HG02623 (cell line): ENCODE data around the gene KMT2C.

Source experiments
- ATAC-seq: cut with Tn5 transposase; IDR thresholded peaks from one replicate; pipeline ENCODE4 v1.9.1; 2021; ENCODE audit warnings: moderate library complexity; ENCODE audit not compliant: unreplicated experiment

Gene KMT2C

DNA sequence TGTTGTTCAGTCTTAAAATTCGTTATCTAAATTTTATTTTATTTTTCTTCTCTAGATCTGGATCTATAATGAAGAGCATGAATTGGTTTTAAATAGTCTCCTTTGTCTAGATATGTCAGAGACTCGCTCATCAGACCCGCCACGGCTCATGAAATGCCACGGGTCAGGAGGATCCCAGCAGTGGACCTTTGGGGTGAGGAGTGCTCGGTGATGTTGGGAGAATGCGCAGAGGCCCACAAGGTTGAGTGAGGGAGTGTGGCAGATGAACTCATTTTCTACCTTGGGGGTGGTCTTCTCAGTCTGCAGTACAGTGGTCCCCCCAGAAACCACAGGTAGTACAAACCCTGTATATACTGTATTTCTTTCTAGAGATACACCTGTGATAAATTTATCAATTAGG, 315.0 kb downstream of the KMT2C start:
- no peak for ATAC-seq

DNA sequence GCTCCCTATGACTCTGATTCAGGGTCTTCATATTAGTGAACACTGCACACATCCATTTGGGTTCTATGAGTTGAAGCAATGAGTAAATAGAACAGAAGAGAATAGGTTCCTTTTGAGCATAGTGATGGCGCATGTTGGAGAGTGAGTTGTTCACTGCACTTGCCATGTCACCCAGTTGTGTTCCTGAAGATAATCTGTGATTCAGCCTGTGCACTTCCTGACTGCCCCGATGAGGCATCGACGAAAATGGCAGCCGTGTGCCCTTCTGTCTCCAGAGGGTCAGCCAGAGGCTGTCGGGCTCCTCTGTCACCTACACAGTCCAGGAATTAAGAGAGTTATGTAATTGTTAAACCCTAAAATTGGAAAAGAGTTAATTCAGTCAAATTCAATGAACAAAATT, 315.6 kb downstream of the KMT2C start:
- ATAC-seq, result no peak

DNA sequence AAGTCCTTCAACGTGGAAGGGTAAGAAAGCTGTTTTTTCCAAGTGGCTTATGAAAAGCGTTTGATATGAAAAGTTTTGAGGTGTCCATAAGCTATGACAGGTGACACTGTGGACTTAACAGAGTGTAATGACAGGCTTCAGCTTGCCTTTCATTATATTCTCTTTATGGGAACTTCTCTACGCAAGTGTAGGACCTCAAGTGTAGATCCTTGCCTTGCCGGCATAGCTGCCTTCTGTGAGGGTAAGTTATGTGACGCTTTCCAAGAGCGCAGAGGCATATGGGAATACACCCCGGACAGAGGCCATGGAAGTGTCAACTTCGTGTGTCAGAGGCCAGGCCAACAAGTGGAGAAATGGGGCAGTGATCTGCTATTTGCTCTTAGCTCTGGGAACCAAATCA, 318.4 kb downstream of the KMT2C start:
- no peak for ATAC-seq

DNA sequence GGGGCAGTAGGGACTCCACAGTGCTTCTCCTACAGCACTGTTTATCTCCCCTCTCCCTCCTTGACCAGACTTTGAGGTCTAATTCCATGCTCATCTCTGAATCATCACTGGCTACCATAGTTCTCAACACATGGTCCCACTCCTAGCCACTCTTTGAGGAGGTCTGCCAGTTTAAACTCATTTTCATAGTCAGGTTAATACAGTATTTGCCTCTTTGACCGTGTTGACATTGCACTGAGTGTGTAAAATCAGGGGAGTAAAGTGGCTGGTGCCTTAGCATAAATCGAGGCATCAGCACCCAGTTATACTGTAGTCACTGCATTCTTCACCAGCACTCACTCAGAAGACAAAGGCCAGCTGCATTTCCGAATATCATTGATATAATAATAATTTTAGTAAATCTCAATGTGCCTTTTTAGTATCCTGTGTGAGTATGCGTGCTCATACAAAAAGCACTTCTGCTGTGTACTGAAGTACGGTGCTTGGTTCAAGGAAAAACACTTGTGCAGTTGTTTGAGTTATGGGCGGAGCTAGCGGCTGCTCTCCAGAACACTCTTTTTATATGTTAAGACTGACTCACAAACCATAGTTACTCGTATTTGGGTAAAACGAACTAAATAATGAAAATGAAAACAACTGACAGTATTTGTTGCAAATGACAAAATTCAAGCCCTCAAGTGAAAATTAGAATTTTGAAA, 320.6 kb downstream of the KMT2C start:
- no peak for ATAC-seq

DNA sequence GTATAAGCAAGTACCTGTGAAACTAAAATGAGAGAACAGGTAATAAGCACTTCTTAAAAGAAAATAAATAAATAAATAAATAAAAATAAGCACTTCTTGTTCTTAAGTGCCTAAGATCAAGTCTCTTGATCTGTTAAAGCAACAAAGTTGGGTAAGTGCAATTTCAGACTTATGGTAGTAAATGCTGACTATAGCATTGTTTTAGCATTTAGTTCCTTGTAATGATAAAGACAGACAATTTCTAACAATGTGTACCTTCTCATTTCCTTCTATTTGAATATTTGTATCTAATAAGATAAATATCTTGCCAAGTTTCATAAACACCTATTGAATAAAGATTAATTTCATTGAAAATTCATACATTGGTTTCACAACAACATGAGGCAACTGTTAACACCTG, 323.0 kb downstream of the KMT2C start:
- ATAC-seq, result no peak

DNA sequence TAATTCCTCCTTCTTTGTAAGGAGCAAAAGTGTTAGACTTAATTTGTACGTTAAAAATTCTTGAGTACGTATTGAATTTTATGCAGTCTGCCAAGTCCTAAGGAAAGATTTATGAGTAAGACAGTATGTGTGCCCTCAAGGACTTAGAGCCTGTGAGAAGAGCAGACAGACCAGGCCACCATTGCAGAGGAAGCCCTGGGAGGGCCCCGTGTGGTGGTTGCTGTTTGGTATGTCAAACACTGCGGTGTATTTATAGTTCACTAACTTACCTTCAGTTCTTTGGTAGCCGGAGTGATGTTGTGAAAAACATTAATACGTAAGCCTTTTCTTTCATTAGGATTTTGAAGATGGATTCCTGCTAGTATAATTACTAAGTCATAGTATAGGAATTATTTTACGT, 327.4 kb downstream of the KMT2C start:
- ATAC-seq, result no peak

DNA sequence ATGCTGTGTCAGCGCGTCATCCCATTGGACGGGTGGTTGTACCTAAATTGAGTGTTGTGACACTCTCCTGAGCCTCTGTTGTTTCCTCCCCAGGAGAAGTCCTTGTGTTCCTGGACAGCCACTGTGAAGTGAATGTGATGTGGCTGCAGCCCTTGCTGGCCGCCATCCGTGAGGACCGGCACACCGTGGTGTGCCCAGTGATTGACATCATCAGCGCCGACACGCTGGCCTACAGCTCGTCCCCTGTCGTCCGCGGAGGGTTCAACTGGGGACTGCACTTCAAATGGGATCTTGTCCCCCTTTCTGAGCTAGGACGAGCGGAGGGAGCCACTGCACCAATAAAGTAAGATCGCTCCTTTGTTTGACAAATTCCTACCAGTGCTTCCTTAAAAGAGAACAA, 327.9 kb downstream of the KMT2C start:
- no peak for ATAC-seq

DNA sequence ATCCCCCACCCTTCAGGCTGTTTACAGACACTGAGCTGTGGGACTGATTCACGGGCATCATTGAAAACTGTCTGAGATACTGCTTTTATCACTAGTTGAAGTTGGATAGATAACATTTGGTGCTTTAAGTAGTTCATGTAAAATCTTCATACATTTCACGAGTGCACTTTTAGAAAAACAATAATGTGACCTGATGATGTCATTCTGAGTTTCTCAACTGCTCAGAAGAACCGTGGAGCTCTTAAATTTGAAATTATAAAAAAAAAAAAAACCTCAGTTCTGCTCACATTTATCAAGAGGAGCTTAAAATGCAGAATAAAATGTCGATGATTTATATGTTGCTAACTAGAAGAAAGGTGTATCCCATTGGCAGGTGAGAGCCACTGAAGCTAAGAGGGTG, 328.8 kb downstream of the KMT2C start:
- no peak for ATAC-seq

DNA sequence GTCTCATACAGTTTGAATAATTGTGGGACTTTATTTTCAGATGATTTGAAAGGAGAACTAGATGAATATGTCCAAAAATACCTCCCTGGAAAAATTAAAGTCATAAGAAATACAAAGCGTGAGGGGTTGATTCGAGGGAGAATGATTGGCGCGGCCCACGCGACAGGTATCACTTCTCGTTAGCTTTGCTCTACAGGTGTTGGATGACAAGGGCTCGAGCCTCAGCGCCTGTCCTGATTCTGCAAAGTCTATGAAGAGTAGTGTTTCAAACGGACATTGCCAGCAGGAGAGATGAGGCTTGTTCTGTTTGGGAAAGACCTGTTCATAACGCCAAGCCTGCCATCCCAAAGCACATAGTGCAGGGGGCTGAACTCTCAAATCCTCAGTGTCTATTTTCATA, 330.6 kb downstream of the KMT2C start:
- ATAC-seq, result no peak

DNA sequence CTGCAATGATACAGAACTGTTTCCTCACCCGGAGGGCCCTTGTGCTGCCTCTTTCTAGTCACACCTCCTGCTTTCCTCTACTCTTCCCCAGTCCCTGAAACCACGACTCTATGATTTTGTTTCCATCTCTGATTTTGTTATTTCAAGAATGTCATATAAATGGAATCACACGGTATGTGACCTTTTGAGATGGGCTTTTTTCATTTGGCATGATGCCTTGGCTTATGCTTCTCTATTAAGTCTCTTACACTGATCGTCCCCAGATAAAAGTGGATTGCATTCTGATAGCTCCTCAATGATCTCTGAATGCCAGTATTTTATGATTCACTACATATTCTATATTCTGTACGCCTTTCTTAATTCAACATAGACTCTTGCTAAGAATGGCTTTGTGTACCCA, 332.1 kb downstream of the KMT2C start:
- ATAC-seq, result no peak

DNA sequence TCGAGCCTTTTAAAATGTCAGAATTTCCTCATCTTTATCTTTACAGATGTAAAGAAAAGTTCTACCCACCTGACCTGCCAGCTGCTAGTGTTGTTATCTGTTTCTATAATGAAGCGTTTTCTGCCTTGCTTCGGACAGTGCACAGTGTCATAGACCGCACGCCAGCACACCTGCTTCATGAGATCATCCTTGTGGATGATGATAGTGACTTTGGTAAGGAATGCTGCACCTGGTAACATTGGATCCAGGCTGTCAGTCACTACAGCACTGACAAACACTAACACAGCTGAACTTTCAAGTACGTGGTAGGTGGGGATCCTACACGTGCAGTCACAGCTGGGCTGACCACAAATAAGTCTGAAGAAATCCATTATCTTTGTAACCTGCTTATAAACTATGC, 332.7 kb downstream of the KMT2C start:
- ATAC-seq, result no peak

DNA sequence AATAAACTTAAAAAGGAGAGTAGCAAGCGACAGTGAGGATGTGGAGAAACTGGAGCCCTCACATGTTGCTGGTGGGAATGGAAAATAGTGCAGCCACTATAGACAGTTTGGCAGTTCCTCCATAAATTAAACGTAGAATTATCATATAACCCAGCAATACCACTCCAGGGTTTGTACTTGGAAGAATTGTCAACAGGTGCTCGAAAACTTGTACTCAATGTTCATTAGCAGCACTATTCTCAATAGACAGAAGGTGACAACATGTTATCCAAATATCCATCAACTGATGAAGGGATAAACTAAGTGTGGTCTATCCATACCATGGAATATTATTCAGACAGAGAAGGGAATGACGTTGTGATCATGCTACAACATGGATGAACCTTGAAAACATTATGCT, 338.5 kb downstream of the KMT2C start:
- ATAC-seq, result no peak

DNA sequence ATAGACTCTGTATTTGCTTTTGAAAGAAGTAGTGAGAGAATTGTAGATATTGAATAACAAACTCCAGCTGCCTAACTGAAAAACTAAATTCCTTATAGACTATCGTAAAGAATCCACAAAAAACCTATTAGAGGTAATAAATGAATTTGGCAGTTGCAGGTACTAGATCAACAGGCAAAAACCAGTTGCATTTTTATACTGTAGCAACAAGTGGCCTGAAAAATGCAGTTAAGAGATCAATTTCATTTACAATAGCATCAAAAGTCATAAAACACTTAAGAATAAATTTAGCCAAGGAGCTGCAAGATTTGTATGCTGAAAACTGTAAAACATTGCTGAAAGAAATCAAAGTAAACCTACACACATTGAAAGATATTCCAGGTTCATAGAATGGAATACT, 340.0 kb downstream of the KMT2C start:
- no peak for ATAC-seq

DNA sequence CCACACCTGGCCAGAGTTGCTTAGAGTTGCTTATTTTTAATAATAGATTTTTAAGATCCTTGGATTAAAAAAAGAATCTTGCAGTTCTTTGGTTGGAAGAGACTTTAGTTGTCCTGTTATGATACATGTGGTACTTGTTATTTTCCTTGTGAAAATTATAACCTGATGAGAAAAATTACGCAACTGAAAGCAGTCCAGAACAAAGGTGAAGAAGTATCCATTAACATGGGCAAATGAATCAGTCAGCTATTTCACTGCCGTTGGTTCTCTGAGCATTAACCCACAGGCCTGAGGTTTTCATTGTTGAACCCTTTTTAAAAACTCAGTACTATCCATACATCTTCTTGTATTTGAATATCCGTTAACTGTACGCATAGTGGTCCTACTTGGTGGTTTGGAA, 342.1 kb downstream of the KMT2C start:
- ATAC-seq, result no peak

DNA sequence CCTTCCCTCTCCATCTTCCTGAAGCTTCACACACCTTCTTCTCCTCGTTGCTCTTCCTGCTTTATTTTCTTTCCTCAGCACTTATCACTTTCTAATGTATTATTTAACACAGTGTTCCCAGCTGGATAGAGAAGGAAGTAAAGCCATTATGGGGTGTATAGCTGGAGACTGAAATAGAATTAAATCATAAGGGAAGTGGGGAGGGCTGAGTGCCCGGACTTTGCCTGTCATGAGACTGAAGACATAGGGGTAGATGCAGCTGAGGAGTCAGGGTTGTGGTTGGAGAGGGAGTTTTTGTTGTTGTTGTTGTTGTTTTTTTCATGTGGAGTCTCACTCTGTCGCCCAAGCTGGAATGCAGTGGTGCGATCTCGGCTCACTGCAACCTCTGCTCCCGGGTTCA, 345.1 kb downstream of the KMT2C start:
- ATAC-seq, result no peak

DNA sequence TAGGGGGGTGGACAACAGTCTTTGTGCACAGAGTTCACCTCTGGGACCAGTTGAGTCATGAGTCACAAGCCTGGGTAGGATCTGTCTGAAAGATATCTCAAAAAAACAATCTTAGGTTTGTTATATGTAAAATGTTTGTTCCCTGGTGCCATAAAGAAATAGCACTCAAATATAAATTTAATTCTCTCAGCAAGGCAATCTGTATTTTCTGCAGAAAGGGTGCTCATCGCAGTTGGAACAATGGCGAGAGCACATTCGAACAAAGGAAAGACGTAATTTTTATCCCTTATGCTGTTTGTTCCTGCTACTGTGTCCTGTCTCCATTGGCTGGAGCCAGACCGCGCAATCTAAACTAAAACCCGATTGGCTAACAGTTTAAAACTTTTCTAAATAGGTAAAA, 346.6 kb downstream of the KMT2C start:
- ATAC-seq, result no peak

DNA sequence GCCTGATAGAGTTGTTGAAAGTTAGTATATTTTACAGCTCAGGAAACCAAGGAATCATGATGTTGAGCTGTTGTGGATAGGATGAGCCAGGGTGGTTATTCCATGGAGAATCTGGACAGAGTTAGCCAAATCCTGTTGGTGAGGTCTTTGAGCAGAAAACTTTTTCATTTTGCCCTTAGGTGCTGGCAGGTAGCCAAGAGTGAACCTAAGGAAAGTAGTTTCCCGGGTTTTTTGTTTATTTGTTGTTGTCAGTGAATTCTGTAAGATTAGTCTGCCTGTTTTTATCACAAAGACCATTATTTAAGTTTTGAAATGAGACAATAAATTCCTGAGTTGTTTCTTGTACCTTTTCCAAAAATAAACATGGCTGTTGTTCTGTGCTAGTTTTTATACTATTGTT, 349.3 kb downstream of the KMT2C start:
- ATAC-seq, result no peak

DNA sequence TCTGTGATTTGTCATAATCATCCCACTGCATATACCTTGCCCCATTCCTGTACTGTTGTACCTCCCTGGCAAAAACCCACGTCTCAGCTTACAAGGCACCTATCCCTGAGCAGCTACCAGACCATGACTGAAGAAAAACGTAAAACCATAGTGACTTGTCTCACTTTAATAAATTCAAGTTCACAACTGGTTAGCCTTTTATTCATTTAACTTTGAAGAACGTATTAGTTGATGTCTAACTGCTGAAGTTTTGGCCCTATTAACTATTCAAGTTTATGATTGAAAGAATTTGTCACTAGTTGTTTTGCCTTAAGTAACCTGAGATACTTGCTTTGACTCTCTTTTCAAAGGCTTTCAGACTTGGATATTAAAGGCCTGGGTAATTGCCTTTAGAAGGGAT, 350.7 kb downstream of the KMT2C start:
- no peak for ATAC-seq
